PC-3 (cell line): ENCODE data around the gene DLGAP1. TPM values are rescaled to one million over a fixed set of nuclear protein-coding genes. Genes with fewer than 3 reads are reported as not detected.

Source experiments
- ATAC-seq: fragments of 200-7000 bp; cut with Tn5 transposase; 2 replicates; pipeline ENCODE4 v1.9.1; 2020; ENCODE audit warnings: mild to moderate bottlenecking, moderate library complexity
- BruUV-seq: library from RNA; stranded (reverse); fragments of 400-500 nt; replicated peaks from 2 replicates; lab custom pipeline; 2021; lab: Mats Ljungman, UMichigan
- CTCF ChIA-PET: fragments of 300-600 bp; sonication (Branson Sonifier 250); formaldehyde crosslinking; loops from one replicate; lab custom pipeline; 2022; ENCODE audit warnings: antibody characterized with exemption; lab: Charles Lee
- POLR2A ChIA-PET: fragments of 300-600 bp; sonication (Branson Sonifier 250); formaldehyde crosslinking; loops from one replicate; lab custom pipeline; 2022; ENCODE audit warnings: antibody characterized with exemption; ENCODE audit not compliant: unreplicated experiment; lab: Charles Lee
- DNase-seq: peaks from one replicate; pipeline ENCODE4 v3.0.0-alpha.2; 2015
- H2AFZ ChIP-seq: fragments of 300-600 bp; sonication (generic); 2 replicates; pipeline ENCODE4 v1.6.0; 2016; ENCODE audit warnings: antibody characterized with exemption, low read length
- H3F3A ChIP-seq: fragments of 300-600 bp; sonication (generic); one replicate; pipeline ENCODE4 v1.6.0; 2017; ENCODE audit warnings: antibody characterized with exemption, low read length, control low read depth, mild to moderate bottlenecking; ENCODE audit not compliant: unreplicated experiment
- H3K27ac ChIP-seq: fragments of 300-600 bp; sonication (generic); 2 replicates; pipeline ENCODE4 v1.5.1; 2016; ENCODE audit warnings: mild to moderate bottlenecking, low read length
- H3K27me3 ChIP-seq: fragments of 300-600 bp; sonication (generic); 2 replicates; pipeline ENCODE4 v1.6.1; 2016; ENCODE audit warnings: low read length, mixed read lengths
- H3K36me3 ChIP-seq: fragments of 300-600 bp; sonication (generic); 2 replicates; pipeline ENCODE4 v1.6.1; 2016; ENCODE audit warnings: low read depth, mixed run types, low read length, mixed read lengths
- H3K4me1 ChIP-seq: fragments of 300-600 bp; sonication (generic); 2 replicates; pipeline ENCODE4 v1.5.1; 2016; ENCODE audit warnings: low read length; ENCODE audit not compliant: insufficient read depth
- H3K4me2 ChIP-seq: fragments of 300-600 bp; sonication (generic); 2 replicates; pipeline ENCODE4 v1.6.0; 2016; ENCODE audit warnings: low read length
- H3K4me3 ChIP-seq: fragments of 300-600 bp; sonication (generic); 2 replicates; pipeline ENCODE4 v1.5.1; 2016; ENCODE audit warnings: mild to moderate bottlenecking, low read length, mixed read lengths
- H3K79me2 ChIP-seq: fragments of 300-600 bp; sonication (generic); 2 replicates; pipeline ENCODE4 v1.6.1; 2017; ENCODE audit warnings: low read length, mixed read lengths
- H3K9ac ChIP-seq: fragments of 300-600 bp; sonication (generic); 2 replicates; pipeline ENCODE4 v1.6.0; 2016; ENCODE audit warnings: mild to moderate bottlenecking, low read length
- H3K9me2 ChIP-seq: fragments of 300-600 bp; sonication (generic); replicated peaks from 2 replicates; pipeline ENCODE4 v1.6.1; 2016; ENCODE audit warnings: mixed run types, low read length, mixed read lengths
- H3K9me3 ChIP-seq: fragments of 300-600 bp; sonication (generic); 2 replicates; pipeline ENCODE4 v1.6.1; 2016; ENCODE audit warnings: low read length, mixed read lengths
- H4K20me1 ChIP-seq: fragments of 300-600 bp; sonication (generic); 2 replicates; pipeline ENCODE4 v1.6.1; 2016; ENCODE audit warnings: low read length, mixed read lengths
- EZH2 ChIP-seq: fragments of 300-600 bp; sonication (generic); IDR thresholded peaks from one replicate; pipeline ENCODE4 v1.6.1; 2017; ENCODE audit warnings: antibody characterized with exemption, mild to moderate bottlenecking, low read length; ENCODE audit not compliant: unreplicated experiment
- EZH2phosphoT487 ChIP-seq: fragments of 300-600 bp; sonication (generic); IDR thresholded peaks from 2 replicates; pipeline ENCODE4 v1.6.1; 2018; ENCODE audit warnings: mild to moderate bottlenecking, antibody characterized with exemption, low read length, borderline replicate concordance
- intact Hi-C: fragments of 100-400 bp; cut with micrococcal nuclease; formaldehyde crosslinking; loops from 2 replicates; pipeline ENCODE4 v1.9.0; 2023
- total RNA-seq: library from RNA; depleted of rRNA; stranded (reverse); fragments of >200 nt; gene quantifications from 2 replicates; pipeline ENCODE4 v1.2.3, GENCODE V29; 2014
- TF ChIP-seq, protein P1 (sequence below): fragments of 300-600 bp; sonication (generic); conservative IDR thresholded peaks from 2 replicates; pipeline ENCODE4 v1.5.1; 2017; ENCODE audit warnings: antibody characterized with exemption, low read depth, mild to moderate bottlenecking, low read length

The DLGAP1 gene
- total RNA-seq, 1 experiment from 2014 or later: not detected

GRCh38 chr18:4142876-4143275 lies 312.2 kb downstream of the DLGAP1 start:
- POLR2A ChIA-PET: no interaction called here

DNA sequence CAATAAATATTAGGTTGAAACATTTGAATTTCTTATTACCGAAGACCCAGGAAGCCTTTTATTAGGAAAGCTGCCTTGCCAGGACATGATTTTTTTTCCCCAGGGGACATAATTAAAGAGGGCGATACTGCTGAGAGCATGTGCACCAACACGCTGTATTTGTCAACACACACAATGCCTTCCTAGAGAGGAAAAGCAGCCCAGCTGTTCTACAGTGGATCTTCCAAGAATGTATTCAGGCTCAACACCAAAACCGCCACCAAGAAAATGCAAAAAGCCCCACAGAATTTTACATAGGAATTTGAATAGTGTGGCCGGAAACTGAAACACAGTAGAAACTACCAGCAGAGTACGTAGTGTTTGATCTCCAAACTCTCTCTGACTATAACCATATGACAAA lies 320.4 kb downstream of the DLGAP1 start:
- POLR2A ChIA-PET: no interaction called here
- Histone ChIP-seq H3K4me1 (no peaks in the 10 kb centered on the region), H4K20me1 (no peaks in the 10 kb centered on the region), H3K27ac (no peak overlapping the region), H2AFZ (no peak overlapping the region), H3K27me3 (no peaks in the 10 kb centered on the region), H3F3A (no peaks in the 10 kb centered on the region), H3K9me3 (0 out of 2 replicates have a peak, but pooled peaks cover 10% of the 10 kb centered on the region), H3K36me3 (no peaks in the 10 kb centered on the region), H3K4me3 (no peak overlapping the region), H3K9me2 (no peaks in the 10 kb centered on the region), H3K9ac (no peak overlapping the region), H3K79me2 (no peaks in the 10 kb centered on the region), H3K4me2 (no peak overlapping the region)
- TF ChIP-seq EZH2 (no peak), EZH2phosphoT487 (no peak)
- TF ChIP-seq, protein P1, sequence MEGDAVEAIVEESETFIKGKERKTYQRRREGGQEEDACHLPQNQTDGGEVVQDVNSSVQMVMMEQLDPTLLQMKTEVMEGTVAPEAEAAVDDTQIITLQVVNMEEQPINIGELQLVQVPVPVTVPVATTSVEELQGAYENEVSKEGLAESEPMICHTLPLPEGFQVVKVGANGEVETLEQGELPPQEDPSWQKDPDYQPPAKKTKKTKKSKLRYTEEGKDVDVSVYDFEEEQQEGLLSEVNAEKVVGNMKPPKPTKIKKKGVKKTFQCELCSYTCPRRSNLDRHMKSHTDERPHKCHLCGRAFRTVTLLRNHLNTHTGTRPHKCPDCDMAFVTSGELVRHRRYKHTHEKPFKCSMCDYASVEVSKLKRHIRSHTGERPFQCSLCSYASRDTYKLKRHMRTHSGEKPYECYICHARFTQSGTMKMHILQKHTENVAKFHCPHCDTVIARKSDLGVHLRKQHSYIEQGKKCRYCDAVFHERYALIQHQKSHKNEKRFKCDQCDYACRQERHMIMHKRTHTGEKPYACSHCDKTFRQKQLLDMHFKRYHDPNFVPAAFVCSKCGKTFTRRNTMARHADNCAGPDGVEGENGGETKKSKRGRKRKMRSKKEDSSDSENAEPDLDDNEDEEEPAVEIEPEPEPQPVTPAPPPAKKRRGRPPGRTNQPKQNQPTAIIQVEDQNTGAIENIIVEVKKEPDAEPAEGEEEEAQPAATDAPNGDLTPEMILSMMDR: no peak
- ATAC-seq (no peak), DNase-seq (no peak)
- intact Hi-C loops: no loop called here
- BruUV-seq: no TSS peak
- CTCF ChIA-PET: no interaction called here

More at GRCh38 chr18:4142876-4143275, 312.2 kb downstream of the DLGAP1 start:
- no peaks in the 10 kb centered on the region for H3K36me3 ChIP-seq
- H3K4me2 ChIP-seq: no peak overlapping the region
- H2AFZ ChIP-seq: no peak overlapping the region
- no peak overlapping the region for H3K9ac ChIP-seq
- ATAC-seq (no peak), DNase-seq (no peak)
- BruUV-seq: no TSS peak
- no peak overlapping the region for H3K27ac ChIP-seq
- H3K4me1 ChIP-seq: no peaks in the 10 kb centered on the region
- no peak for TF ChIP-seq EZH2
- TF ChIP-seq, protein P1: no peak
- no peaks in the 10 kb centered on the region for H3K27me3 ChIP-seq
- H4K20me1 ChIP-seq: no peaks in the 10 kb centered on the region
- CTCF ChIA-PET: no interaction called here
- no peak overlapping the region for H3K4me3 ChIP-seq
- H3F3A ChIP-seq: no peaks in the 10 kb centered on the region
- no peaks in the 10 kb centered on the region for H3K79me2 ChIP-seq
- H3K9me2 ChIP-seq: no peaks in the 10 kb centered on the region
- intact Hi-C loops: no loop called here
- H3K9me3 ChIP-seq: peaks cover 17% of the 10 kb centered on the region; the same call in 1 of the 2 replicates

DNA sequence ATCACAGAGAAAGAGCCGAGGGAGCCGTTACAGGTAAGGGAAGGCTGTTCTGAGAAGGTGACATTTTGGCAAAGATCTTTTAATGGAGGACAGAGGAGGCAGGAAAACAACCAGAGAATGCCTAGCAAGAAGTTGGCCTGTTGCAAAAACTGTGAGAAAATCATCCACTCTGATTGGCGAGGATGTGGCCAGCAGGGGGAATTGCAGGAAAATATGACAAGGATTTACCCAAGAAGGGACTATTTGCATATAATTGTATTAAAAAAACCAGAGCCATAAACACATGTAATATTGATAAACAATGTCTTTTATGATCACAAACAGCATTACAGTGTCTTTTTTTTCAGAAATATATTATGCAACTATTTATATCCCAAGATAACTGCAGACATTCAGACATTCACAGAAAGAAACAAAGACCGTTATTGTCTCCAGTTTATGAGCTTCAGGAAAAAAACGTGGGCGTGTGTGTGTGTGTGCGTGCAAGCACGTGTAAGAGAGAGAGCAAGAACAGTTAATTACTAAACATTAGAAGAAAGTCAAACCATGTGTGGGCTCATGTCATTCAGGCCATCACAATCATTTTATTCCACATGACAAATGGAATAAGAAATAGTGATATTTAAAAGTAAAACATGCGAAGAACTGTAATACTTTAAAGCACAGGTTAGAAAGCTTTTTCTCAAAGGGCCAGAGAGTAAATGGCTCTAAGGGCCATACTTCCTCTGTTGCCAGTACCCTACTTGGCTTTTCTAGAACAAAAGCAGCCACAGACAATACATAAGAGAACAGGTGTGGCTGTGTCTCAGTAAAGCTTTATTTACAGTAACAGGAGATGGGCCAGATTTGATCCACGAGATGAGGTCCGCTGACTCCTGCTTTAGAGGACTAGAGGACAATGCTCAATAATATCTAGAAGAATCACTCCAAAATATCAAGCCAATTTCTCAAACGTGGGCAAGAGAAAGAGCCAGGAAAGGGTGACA lies 324.1 kb downstream of the DLGAP1 start:
- CTCF ChIA-PET: no interaction called here

More for the DNA sequence above, 324.1 kb downstream of the DLGAP1 start:
- Histone ChIP-seq H4K20me1 (no peaks in the 10 kb centered on the region), H3K27me3 (no peaks in the 10 kb centered on the region), H3K27ac (no peak overlapping the region), H3K9ac (no peak overlapping the region), H3K4me1 (no peaks in the 10 kb centered on the region), H2AFZ (no peak overlapping the region), H3K79me2 (no peaks in the 10 kb centered on the region), H3K4me2 (no peak overlapping the region), H3K9me2 (no peaks in the 10 kb centered on the region), H3F3A (no peaks in the 10 kb centered on the region), H3K9me3 (no peaks in the 10 kb centered on the region), H3K4me3 (no peak overlapping the region), H3K36me3 (no peaks in the 10 kb centered on the region)
- intact Hi-C loops: no loop called here
- BruUV-seq: no TSS peak
- POLR2A ChIA-PET: no interaction called here
- ATAC-seq (no peak), DNase-seq (no peak)
- no peak for TF ChIP-seq EZH2phosphoT487
- TF ChIP-seq, protein P1: peak; percentile 22; the same call in 1 of the 2 replicates
